Activated CD4-positive, alpha-beta T cell treated with anti-CD3 and anti-CD28 coated beads, Interleukin-2, amount 50 U/mL, for 1 hour (primary cell): Measurements from ENCODE around the gene ZNF330.
A peak's percentile ranks its signal among the peaks of the same experiment; 100 is the strongest.
"Not testable (repeated sequence)": the region's sequence is repeated elsewhere in the genome, so short reads cannot be mapped to it uniquely, and the experiment has no call there.

Experiments
- DNase-seq: peaks from one replicate; pipeline ENCODE4 v3.0.0-alpha.2; 2020

The ZNF330 gene

DNA sequence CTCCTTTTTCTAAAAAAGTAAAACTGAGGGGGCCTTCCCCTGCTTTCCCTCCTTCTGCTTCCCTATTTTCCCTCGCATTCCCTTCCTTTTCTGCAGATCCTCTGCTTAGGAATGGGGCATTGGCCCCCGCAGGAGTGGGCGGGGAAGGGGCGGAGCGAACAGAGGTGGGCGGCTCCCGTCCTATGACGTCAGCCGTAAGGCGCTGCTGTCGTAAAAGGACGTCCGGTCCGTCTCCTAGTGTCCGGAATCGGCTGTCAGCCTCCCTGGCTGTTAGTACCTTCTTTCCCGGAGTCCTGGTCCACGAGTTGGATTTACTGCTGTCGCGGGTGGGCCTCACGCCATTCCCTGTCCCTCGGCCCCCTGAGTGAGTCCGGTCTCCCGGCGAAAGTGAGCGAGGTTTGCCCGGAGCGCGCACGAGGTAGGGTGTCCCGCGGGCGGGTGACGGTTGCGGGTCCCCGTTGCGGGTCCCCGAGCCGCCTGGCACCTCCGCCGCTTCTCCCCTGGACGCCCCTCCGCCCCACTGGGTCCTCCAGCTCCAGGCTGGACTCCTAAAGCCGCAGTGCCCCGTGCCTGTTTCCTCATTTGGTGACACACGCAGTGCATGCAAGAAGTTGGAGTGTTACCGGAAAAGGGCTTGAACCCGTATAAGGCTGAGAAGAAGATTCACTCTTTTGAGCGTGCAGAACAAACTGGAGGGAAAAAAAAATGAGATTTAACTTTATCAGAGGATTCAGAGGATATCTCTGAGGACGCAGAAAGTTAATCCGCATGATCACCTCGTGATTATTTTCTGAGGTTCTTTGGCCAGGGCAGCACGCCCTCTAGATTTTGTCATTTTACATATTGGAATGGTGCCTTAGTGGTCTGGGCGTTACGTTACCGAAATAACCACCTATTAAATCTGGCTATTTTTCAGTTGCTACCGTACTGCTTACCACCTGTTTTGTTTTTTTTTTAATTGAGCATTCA, at the start of gene ZNF330:
Gene ZNF330, plus strand, starts transcription at position 205 of the 969 bp plus-strand sequence. CDS start 1,477 bp downstream, outside the sequence.
- DNase-seq: peak; percentile 87

DNA sequence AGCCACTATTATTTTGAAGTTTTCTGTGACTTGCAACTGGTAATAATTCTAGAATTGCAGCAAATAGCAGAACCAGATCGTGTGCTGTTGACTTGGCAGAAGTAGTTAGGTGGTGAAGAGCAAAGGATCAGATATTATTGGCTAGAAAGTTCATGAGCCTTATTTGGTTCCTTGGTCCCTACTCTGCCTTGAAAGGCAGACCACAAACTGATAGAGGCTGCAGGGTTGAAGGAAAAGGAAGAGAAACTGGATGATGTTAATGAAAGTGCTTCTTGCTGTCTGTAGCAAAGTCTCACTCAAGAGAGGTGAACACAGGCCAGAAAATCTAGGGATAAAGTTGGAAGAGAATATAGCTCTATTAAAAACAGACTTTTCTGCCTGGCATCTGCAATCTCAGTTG, 46.2 kb upstream of the ZNF330 start:
- DNase-seq: no peak

DNA sequence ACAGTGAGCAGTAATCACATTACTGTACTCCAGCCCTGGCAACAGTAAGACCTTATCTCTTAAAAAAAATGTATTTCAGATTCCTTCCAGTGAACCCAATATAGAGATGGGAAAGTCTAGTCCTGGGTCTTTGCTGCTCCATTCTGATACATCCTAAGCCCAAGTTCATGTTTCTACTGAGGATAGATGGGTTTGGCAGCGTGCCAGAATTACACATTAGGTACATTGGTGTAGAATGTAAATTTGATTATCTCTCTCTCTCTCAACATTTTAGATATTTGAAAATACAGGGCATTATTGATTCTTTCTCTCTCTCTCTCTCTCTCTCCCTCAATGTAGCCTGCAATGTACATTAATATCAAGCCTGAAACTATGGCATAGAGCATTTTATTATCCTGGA, 43.5 kb upstream of the ZNF330 start:
- DNase-seq: no peak

DNA sequence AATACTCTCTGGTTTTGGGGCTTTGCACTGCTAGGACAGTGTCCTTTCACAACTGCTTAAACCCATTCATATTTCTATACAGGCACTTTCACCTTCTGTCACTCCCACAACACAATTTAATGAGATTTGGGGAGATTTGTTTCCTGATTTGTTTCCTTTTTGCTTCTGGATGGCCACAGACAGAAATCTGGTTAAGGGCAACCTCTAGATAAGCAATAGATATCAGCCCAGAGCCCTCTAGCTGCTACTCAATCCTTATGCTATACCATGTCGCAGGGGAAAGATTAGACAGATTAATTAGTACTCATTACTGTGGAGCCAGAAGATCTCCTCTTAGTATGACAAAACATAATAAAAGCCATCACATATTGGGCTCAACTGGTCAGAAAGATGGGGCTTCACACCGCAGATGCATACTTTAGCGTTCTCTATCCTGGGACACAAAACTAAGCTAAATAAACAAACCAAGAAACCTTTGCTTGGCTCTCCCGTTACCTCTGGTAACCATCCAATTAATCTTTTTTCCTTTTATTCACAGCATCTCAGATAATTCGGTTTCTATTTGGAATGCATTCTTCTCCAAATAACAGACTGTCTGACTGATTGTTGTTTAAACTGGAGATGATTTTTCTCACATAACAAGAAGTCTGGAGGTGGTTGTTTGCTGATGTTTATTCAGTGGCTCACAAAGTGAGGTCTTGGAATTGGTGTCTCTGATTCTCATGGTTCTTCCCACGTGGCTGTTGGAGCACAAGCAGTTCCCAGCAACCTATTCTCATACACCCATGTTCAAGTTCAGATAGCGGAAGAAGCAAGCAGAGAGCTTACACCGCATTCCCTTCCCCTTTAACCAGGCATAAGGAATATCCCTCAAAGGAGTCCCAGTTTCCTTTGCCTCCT, 41.0 kb upstream of the ZNF330 start:
- DNase-seq: no peak

DNA sequence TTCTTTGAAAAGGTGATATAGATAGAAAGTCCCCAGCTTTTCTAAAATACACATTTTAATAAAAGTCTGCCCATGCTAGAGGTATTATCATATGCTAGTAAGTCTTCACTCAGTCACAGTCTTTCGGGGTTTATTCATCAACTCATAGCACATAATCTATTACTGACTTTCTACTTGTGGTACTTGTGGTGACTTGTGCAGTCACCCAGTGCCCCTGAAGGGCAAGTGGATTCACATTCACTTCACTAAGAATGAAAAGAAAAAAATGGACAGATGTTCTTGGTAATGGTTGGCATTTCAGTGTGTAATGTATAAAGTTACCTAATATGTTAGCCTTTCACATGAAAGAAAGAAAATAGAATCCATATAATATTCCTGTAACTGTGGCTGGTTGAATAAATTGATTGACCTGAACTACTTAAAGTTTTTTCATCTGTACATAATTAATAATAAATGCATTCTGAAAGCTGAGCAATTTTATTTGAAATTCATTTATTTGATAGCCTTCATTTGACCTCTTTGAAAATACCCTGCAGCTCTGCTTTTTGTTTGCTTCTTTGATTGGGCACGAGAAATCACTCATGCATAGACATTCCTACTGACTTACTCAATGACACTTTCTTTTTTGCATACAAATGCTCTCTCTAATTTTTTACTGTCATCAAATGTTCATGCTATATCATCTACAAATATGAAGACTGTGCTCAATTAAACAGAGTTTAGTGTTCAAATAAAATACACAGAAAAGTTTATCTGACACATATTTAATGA, 39.5 kb upstream of the ZNF330 start:
- DNase-seq: no peak

DNA sequence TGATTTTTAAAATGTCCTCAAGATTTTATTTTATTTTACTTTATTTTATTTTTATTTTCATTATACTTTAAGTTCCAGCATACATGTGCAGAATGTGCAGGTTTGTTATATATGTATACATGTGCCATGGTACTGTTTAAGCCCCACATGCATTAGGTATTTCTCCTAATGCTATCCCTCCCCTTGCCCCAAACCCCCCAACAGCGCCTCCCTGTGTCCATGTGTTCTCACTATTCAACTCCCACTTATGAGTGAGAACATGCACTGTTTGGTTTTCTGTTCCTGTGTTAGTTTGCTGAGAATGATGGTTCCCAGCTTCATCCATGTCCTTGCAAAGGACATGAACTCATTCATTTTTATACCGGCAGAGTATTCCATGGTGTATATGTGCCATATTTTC, 37.2 kb upstream of the ZNF330 start:
- DNase-seq: not testable (repeated sequence)

DNA sequence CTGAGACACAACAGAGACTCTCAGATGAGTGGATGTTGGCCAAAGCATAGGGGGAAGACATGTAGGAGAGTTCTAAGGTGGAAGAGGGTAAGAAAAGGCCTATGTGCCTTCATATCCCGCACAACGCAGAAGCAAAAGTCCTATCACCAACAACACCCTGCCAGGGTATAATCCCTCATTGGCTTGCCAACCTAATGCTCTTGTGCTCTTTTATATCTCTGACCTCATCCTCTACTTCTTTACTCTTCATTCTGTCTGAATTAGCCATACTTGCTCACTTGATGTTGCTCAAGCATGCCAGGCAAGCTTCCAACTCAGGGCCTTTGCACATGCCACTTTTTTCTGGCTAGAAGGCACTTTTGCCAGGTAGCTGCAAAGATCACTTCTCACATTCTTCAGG, 28.1 kb upstream of the ZNF330 start:
- DNase-seq: no peak

DNA sequence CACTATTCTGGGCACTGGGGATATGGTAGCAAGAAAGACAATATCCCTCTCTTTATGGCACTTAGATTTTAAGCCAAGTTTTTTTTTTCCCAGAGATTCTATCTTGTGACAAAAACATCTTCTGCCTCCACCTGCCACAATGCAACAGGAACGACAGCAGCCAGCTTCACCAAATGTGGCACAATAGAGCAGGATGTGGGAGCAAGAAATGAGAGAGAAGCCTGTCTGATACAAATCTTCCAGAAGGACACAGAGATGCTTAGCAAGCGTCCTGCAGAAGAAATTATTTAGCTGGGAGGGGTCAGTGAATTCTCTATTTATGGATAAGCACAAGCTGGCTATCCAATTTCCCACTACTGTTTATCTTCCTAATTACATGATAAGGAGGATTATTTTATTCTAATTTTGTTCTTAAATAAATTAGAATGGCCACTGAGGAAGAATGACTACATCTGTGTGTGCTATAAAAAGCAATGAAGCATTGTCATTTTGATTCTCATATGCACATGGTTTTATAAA, 27.1 kb upstream of the ZNF330 start:
- DNase-seq: no peak

DNA sequence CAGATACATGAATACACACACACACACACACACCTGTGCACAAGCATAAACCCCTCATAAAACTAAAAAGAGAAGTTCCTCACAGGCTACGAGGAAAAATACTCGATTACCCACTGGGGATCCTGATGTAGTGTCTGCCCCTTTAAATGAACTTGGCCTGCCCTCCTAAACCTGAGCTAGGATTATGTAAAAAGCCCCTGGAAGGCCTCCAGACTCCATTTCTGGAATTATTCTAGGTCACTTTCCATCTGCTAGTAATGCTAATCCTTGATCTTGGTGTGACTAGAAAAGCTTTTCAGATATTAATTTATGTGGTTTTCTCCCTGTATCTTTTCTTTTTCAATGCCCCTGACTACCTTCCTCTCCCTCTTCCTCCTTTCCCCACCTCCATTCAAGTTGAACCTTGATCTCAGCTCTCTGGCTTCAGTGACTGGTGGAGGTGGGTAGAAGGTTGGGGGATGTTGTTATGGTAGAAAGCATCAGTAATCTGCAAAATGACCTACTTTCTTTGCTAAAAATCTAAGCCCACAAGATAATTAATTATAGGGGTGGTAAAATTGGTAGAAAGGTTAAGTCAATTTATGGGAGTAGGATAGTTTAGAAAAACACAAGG, 25.5 kb upstream of the ZNF330 start:
- no peak for DNase-seq

DNA sequence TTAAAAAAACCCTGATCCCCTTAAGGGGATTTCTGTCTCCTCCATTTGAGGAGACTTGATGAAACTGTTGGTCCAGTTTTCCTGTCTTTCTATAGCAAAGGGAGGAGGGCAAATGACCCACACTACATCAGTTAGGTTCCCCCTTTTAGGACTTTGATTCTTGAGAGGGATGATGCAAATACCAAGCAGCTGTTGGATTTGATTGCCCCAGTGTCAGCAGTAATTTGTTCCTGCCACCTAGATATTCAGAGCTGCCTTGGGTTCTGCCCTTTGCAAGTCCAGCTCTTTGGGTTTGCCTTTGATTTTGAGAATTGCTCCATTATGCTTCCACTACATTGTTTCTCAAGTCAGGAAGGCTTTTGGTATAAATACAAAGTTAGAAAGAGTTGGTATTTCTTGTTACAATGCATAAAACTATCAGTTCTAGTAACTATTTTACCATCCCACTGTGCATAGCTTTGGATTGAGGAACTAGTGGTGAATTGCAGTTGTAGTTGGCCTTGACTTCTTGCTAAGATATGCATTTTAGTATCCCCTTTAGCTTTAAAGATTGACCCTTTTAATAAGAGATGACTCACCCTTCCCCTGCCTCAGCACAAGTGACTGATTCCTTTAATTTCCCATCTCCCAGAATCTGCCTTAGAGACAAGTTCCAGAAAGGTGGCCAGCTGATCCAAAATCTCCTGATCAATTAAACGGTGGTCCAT, 24.3 kb upstream of the ZNF330 start:
- DNase-seq: no peak

DNA sequence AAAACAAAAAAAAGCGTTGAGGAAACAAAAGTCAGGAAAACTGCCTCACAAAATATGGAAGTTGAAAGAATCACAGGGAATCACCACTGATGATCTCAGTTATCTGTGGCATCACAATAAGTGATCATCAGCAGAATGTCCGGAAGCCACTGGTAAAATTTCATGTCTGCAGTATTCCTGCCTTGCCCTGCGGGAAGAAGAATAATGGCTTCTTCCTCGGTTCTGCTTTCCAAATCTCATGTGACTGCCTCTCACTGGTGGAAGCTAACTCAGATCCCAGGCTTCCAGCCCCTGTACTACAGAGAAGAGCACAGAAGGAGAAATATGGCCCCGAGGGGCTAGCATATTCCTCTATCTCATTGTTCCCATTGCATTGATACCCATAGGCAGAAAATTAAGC, 12.7 kb upstream of the ZNF330 start:
- DNase-seq: no peak

DNA sequence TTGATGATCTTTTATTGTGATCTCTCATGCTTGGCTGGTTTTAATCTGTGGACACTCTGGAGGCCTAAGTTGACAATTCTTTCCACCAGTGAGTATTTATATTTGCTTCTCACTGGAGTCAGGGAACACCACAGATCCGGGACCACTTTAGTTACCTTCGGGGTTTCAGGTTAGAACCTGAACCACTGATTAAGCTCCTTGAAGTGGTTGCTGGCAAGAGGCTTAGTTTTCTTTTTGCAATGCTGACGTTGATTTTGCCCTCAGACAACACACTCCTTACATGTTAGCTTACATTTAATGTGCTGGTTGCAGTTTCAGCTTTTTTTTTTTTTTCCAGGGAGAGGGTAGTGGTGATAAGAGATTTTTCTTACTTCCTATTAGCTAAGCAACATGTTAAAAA, 10.5 kb upstream of the ZNF330 start:
- no peak for DNase-seq

DNA sequence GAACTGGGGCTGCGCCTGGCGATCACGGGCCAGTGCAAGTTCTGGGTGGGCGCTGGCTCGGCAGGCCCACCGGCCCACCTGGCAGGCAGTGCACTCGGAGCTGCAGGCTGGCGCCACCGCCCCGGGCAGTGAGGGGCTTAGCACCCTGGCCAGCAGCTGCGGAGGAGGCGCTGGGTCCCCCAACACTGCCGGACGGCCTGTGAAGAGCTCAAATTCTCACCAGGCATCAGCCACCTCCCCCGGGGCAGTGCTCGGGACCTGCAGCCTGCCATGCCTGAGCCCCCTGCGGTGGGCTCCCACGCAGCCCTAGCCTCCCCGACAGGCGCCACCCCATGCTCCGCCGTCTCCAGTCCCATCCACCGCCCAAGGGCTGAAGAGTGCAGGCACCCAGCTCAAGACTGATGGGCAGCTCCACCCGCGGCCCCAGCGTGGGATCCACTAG, 7.1 kb upstream of the ZNF330 start:
- no peak for DNase-seq

DNA sequence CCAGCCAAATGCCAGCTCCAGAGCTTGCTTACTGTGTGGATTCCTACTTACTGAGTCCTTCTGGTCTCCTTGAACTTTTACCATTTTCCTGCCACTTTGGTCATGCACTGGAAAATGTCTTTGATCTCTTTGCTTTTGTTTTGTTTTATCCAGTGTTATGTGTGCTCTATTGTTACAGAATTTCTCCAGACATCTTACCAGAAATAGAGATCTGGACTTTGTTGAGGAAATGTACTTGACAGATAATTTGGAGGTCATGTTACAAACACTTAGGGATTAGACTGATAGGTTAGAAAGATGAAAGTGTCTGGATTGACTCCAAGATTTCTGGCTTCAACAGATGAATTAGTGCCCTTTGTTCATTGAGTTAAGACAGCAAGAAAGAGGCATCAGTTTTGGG, 5.7 kb upstream of the ZNF330 start:
- DNase-seq: no peak

DNA sequence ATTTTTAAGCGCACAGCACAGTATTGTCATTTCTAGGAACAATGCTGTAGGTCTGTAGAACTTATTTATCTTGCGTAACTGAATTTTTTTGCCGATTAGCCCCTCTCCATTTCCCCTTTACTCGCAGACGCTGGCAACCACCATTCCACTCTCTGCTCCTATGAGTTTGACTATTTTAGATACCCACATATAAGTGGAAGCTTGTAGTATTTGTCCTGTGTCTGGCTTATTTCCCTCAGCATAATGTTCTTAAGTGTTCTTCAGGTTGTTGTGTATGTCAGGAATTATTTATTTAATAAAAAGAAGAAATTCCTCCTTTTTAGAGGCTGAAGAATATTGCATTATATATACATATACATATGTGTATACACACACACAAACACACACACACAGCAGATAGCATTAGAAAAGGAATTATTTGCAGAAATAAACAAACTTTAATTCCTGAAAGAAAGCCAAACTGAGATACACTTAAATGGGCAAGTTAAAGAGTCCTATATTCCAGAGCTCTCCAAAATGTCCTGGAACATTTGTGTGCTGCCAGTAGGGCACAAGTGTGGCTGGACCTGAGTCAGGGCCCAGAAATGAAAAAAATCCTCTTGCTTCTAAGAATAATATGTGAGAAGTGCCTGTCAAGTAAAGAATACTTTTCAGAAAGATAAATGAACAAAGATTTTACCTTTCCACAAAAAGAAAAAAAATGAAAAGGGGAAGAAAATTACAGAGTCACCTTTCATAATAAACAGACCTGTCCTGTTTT, 4.5 kb upstream of the ZNF330 start:
- DNase-seq: no peak

DNA sequence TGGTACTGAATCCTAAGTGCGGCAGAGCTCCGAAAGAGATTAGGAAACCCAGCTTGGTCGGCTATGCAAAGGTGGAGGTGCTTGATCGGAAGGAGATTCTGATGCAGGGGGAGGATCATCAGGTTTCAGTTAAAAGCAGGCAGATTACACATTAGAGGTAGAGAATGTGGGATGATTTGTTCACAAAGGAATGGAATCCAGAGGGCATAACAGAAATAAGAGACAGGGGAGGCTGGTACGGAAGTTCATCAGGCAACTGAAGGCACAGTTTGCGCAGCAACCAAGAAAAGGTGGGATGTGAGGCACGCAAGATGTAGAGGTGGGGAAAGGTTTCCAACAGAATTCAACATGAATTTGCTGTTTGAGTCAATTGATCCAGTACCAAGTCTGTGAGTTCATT, 424 bp upstream of the ZNF330 start:
- no peak for DNase-seq

DNA sequence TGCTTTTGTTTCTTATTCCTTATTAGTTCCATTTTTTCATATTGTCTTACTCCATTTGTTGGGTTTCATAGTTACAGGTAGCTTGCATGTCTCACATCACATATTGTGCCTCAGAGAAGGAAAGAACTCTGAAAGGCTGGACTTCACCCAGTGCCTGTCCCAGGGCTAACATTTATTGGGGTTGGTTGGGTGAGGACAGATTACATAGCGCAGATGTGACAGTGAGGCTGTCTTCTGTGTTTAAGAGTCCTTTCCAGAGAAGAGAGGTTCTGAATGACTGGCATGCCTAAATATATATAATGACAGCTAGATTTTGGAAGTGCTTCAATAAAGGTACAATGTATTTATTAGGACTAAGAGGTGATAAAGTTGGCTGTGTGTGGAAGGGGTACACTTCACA, 2.7 kb downstream of the ZNF330 start:
- DNase-seq: no peak

DNA sequence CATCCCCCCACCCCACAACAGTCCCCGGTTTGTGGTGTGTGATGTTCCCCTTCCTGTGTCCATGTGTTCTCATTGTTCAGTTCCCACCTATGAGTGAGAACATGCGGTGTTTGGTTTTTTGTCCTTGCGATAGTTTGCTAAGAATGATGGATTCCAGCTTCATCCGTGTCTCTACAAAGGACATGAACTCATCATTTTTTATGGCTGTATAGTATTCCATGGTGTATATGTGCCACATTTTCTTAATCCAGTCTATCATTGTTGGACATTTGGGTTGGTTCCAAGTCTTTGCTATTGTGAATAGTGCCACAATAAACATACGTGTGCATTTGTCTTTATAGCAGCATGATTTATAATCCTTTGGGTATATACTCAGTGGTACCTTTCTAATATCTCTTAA, 6.6 kb downstream of the ZNF330 start:
- DNase-seq: not testable (repeated sequence)

DNA sequence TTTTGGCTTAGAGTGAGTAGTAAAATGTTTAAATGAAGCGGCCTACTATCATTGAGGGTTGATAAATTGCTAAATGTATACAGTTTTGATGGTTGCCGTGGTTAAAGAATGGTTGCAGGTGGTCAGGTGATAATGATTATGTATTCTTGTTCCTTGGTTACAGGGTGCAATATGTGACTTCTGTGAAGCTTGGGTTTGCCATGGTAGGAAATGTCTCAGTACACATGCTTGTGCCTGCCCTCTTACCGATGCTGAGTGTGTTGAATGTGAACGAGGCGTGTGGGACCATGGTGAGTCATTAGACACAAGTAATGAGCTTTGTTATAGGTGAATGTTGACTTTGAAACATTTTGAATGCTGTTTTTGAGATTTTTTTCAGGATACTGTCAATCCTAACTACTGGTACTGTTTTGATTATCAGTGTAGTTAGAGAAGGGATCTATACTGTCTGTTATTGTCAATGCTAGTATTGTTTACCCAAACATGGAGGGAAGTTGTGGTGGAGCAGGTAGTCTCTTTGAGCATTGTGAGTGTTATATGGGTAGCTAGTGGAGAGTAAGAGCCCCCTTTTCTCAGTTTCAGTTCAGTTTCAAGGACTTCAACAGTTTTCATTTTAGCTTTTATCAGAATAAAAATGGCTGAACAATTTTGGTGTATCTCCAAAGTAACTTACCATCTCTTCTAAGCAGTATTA, 8.9 kb downstream of the ZNF330 start:
- DNase-seq: no peak

DNA sequence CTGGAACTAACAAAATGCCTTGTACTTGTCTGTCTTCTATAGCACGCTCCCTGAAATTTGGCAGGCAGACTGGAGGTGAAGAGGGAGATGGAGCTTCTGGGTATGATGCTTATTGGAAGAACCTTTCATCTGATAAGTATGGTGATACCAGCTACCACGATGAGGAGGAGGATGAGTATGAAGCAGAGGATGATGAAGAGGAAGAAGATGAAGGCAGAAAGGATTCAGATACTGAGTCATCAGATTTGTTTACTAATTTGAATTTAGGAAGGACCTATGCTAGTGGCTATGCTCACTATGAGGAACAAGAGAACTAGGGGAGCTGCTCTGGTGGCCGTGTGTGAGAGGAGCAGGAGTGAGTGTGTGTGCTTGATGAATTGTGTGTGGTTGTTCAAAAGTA, 13.0 kb downstream of the ZNF330 start:
- no peak for DNase-seq
